Hematopoietic multipotent progenitor cell treated with erythropoietin and hydrocortisone succinate and interleukin-3 and kit ligand, for 8 days (in vitro differentiated cells): ENCODE data around the gene CDH24.

Experiments used
- DNase-seq: peaks from one replicate; pipeline ENCODE4 v3.0.0-alpha.2; 2015

The CDH24 gene, protein sequence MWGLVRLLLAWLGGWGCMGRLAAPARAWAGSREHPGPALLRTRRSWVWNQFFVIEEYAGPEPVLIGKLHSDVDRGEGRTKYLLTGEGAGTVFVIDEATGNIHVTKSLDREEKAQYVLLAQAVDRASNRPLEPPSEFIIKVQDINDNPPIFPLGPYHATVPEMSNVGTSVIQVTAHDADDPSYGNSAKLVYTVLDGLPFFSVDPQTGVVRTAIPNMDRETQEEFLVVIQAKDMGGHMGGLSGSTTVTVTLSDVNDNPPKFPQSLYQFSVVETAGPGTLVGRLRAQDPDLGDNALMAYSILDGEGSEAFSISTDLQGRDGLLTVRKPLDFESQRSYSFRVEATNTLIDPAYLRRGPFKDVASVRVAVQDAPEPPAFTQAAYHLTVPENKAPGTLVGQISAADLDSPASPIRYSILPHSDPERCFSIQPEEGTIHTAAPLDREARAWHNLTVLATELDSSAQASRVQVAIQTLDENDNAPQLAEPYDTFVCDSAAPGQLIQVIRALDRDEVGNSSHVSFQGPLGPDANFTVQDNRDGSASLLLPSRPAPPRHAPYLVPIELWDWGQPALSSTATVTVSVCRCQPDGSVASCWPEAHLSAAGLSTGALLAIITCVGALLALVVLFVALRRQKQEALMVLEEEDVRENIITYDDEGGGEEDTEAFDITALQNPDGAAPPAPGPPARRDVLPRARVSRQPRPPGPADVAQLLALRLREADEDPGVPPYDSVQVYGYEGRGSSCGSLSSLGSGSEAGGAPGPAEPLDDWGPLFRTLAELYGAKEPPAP

DNA sequence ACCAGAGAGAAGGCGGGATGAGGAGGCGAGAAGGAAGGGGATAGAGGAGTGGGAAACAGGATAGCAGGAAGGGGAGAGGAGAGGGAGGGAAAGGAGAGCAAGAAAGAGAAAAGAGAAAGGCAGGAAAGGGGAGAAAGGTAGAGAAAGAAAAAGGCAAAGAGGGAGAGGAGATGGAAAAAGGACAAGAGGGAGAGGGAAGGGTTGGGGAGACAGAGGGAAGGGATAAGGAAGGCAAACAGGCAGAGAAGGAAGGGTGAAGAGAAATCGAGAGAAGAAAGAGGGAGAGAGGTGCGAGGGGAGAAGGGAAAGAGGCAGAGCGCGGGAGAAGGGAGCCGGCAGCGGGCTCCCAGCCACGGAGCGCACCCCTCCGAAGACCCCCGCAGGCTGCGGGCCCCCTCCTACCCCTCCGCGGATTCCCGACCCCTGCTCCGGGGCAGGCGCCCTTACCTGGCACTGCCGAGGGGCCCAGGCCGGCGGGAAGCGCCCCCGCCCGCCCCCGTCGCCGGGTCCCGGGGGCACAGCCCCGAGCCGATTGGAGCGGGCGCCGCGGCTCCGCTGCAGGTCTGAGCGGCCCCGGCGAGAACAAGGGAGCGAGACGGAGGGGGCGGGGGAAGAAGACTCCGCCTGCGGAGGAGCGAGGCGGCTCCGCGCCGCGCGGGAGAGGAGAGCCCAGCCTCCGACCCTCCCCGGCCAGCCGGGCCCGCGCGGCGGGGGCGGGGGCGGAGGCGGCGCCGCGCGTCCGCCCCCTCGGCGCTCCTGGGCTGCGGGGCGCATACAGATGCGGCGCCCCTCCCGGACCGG, at the start of gene CDH24:
CDH24 (minus strand) TSS at position 565 of the 801 bp plus-strand sequence. CDS start 1,787 bp downstream, outside the sequence.
- peak; percentile 71 for DNase-seq

DNA sequence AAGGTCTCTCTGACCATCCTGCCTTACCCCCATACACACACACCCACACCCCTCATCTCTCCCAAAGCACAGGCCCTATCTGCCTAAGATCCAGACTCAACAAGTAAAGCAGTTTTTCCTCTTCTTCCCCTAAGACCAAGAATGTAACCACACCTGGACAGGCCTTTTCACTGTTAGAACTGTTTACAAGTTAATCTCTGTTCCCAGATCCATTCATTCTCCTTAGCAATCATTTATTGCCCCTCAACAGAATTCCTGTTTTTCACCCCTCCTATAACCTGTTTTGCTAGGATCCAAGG, 49.4 kb upstream of the CDH24 start:
- no peak for DNase-seq

DNA sequence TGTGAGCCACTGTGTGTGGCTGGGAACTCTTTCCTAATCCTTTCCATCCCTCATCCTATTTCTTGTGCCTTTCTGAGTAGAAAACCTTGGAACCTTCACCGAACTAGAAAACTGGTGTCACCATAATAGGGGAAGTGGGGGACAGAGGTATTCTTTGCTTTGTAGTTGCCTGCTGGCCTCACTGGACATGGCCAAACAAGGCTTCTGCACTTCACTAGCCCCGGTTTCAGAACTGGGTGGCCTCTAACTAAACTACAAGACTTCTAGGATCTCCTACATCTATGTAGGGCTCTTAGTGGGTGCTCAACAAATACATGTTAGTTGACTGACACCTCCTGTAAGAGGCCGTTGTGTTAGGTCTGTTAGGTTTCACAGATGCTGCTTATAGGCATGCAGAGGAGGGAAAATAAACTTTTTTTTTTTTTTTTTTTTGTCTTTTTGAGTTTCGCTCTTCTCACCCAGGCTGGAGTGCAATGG, 48.1 kb upstream of the CDH24 start:
- DNase-seq, result no peak

DNA sequence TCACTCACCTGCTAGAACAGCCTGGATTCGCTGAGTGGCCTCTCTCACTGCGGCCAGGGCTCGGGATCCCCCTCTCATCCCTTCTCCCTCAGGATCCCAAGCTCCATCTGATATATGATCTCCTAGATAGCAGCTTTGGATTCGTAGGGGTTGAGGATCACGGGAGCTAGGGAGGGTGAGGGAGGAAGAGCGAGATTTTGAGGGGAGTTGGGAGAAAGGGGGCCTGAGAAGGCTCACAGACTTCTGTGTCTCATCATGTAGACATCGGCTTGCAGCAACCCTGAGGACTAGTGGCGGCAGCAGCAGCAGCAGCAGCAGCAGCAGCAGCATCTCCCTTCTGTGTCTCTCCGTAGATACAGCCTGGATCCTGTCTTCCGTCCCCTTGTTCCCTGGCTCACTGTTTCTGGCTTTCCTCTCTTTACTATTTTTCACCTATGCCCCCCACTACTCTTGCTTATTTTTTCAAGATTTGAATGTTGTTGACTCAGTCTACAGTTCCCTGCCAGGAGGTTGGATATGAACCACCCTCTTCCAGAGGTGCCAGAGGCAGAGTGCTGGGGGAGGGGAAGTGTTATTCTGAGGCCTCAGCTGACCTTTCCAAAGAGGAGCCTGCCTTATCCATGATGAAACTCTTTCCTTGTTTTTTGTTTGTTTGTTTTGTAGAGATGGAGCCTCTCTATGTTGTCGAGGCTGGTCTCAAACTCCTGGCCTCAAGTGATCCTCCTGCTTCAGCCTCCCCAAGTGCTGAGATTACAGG, 47.4 kb upstream of the CDH24 start, which contains the start of gene CIROP:
CIROP (minus strand) TSS at position 399 of the 757 bp plus-strand sequence; CDS start at position 330, 69 bp downstream.
- no peak for DNase-seq

DNA sequence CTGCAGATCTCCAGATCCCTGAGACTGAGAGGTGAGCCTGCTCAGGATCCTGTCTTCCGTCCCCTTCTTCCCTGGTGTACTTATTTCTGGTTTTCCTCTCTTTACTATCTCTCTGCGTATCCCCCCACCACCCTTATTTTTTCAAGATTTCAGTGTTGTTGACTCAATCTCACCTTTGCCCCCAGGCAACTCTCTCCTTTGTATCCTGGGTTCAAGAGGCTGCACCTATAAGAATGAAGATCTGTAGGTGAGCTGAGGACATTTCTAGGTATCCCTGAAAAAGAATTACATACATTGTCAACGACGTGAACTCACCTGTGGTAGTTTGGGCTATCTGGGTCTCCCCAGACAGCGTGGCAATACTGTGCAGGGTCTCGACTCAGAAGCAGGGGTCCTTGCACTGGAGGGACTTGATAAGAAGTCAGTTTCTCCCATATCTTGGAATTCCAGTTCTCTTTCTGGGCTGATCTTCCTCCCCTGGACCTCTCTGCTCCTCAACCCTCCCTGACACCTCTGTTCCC, 46.8 kb upstream of the CDH24 start:
- DNase-seq, result no peak

DNA sequence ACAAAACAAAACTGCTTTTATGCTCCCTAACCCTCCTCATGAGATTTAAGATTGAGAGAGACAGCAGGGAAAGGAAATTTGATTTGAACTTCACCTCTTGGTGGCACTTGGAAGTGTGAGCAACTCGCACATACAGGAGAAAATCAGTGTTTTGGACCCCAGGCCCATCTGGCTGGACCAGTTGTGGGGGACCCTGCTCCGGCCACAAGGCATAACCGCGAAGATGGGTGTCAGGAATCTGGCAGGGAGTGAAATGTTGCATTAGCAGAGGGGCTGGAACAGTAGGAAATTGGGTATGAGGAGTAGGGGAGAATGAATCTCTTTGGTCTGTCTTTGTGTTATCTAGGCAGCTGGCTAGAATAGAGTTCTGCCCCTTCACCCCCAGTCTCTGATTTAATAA, 46.3 kb upstream of the CDH24 start:
- DNase-seq, result no peak

DNA sequence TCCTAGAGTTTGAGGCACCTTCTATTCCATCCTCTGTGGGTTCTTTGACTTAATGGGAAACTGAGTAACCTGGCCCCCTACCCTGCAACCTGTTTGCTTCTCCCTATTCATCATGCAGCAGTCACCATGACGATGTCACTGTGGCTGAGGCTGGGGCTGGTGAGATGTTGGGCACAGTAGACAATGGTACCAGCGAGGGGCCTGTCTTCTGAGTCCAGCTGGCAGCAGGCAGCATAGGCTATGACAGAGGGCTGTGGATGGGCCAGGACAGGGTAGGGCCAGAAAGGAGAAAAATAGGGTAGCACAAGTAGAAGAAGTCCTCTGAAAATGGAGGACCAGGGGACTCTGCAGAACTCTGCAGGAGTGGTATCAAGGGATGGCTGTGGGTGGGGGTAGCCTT, 45.5 kb upstream of the CDH24 start:
- DNase-seq, result no peak

DNA sequence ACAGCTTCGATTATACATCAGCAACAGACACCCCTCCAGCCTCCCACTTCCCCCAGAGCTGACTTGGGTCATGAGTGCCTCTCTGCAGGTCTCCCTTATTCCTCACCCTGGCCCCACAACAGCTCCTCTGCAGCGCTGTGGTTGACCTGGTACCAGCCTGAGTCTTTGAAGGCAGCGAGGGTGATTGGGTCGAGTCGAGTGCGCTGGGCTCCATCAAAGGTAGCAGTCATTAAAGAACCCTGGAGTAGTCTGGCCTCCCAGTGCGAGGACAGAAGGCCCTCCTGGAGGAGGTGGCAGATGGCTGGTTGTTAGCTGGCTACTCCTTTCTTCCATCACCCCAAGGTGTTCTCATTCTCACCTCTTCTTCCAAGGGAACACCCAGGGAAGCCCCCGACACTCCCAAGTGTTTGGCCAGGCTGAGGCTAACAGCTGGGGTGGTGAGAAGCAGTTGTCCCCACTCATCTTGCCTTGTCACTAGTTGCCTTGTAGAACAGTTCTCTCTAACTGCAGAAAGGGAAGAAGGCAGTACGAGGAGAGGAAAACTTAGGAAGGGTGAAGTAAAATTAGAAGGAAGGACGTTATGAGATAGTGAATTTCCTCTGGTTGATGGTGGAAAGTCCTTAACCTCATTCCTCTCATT, 44.8 kb upstream of the CDH24 start:
- DNase-seq, result no peak

DNA sequence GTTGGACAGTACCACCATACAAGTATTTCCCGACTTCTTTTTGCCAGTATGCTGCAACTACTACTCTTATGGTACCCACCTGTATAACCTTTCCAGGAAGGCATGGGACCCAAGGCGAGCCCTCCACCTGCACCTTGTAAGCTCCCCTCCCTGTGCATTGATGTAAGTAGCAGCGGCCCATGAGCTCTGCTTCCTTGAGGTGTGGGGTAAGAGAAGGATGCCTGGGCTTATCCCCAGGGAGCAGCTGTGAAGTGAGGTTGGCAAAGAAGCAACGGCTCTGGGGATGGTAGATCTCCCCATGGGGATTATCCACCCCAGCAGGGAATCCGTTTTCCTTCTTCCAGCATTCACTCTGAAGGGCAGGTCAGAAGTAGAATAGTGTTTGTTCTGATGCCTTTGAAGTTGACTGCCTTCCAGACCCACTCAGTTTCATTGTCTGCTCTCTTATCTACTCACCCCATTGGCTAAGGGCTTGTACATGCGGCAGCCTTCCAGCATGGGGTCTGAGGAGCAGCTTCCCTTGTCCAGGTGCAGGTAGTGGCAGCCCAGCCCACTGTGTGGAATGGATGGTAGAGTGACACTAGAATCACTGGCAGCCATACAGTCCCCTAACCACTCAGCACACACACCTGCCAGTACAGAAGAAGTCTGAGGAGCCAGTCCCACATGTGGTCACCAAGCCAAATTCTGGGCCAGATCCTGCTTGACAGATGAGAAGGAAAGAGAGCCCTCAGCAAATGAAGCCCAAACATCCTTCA, 44.1 kb upstream of the CDH24 start:
- DNase-seq, result no peak

DNA sequence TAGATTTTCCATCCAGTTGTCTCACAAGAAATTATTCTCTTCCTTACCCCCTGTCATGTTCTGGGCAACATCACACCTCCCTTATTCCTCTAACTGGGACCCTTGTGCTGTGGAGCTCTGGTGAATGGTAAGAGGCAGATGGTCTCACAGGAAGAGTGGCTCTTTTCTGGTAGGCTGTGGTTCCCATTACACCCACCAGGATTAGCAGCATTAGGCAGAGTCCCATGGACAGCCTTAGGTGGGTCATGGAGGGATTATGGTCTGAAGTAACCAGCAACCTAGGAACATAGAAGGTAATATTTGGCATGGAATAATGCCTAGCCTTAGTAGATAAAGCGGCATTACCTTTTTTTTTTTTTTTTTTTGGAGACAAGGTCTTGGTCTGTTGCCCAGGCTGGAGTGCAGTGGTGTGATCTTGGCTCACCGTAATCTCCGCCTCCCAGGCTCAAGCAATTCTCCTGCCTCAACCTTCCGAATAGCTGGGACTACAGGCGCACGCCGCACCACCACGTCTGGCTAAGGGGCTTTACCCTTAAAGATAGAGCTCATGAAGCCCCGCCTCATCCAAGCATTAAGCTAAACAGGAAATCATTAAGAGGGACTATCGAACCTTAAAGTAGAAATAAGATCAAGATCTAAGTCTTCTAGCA, 42.0 kb upstream of the CDH24 start:
- peak; percentile 57 for DNase-seq

DNA sequence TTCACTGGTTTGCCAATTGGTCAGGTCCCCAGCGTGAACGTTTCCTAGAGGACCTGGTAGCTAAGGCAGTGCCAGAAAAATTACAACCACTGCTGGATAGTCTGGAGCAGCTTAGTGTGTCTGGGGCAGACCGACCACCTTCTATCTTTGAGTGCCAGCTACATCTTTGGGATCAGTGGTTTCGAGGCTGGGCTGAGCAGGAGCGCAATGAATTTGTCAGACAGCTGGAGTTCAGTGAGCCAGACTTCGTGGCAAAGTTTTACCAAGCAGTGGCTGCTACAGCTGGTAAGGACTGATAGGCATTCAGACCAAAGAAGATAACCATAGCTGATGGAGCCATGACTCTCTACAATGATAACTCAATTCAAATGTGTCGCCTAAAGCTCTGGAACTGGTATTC, 40.5 kb upstream of the CDH24 start:
- DNase-seq, result peak; percentile 96

DNA sequence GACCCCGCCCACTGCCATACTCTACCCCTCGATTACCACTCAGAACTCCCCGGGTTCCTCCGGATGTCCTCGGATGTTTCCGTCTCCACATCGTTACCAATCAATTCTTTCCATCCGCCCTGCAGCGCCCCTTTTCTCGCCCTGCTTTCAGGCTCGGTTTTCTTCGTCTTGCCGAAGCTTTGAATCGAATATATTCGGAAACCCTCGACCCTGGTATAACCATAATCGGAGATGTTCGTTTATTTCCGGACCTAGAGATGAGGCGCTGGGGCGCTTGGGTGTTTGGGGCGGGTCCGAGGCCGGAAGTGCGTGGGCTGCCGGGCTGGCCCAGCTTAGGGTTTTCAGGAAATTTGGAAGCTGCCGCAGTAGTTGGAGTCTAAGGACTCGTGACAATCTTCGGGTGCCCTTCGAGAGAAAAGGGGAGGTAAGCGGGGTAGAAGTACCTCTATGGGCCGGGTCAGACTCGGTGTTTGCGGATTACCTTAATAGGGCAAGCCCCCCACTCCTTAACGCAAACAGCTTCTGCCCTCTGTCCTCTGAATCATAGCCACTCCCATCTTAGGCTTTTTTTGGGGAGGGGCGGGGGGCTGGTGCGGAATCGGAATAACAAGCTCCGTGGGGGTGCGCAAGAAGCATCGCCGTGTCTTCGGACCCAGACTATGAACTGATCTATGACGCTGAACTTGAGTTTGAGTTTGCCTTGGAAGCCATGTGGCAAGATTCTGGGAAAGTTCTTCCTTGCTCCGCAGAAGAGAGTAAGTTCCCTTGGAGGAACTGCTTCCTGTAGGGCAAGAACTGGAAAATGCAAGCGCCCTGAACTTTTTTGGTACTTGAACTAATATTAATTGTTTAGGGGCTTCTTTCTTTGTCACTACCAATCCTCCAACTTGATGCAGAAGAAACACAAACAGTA, 38.1 kb upstream of the CDH24 start, which contains the start of gene C14orf119:
C14orf119 (plus strand) TSS at position 310 of the 913 bp plus-strand sequence. CDS start 2,154 bp downstream, outside the sequence.
- peak; percentile 100 for DNase-seq

DNA sequence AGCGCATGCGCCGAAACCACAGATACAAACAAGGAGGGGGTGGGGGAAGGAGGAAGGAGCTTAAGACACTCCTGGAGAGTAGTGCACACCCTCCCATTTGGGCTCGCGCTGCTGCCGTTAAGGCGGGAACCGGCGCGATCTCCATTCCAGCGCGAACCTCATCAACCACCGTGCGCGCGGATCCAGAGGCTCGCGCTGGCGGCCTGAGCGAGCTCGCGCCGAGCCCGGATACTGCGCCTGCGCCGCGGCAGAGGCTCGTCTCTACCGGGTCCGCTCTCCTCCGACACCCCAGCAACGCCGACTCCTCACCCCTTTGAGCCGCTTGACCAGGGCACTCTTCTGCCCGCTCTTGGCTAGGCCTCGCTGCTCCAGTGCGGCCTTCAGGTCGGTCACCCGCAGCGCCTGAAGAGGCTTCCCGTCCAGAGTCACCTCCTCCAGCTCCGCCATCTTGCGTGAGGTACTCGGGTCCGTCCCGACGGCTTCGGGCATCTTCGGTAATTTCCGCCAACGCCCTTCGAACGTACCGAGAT, 37.4 kb upstream of the CDH24 start, which contains the start of gene ACIN1:
ACIN1 (minus strand) TSS at position 471 of the 530 bp plus-strand sequence; CDS start at position 447, 24 bp downstream.
- DNase-seq, result peak; percentile 90

DNA sequence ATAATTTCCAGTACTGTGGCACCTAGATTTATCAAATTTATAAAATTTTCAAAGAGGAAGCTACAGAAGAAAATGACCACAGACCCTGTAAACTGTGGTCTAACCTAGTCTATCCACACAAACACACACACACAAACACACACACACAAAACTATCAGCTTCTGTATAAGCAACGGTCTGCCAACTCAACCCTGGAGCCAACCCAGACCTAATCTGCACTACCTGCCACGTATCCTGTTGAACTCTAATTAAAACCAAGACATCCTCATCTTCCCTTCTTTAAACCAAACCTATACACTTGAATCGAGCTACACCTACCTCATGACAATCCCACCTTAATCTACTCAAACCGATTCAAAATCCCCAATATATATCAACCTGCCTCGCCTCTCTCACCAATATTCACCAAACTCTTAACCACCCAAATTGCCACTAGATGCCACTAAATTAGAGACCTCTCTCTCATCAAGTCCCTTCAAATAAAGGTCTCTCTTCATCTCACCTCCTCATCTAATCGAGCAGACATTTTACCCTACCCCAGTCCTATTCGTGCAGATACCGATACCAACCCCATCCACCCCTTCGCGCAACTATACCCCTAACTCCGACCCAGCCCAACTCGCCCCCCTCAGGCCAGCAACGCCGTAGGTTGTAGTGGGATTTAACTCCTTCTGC, 36.8 kb upstream of the CDH24 start:
- no peak for DNase-seq

DNA sequence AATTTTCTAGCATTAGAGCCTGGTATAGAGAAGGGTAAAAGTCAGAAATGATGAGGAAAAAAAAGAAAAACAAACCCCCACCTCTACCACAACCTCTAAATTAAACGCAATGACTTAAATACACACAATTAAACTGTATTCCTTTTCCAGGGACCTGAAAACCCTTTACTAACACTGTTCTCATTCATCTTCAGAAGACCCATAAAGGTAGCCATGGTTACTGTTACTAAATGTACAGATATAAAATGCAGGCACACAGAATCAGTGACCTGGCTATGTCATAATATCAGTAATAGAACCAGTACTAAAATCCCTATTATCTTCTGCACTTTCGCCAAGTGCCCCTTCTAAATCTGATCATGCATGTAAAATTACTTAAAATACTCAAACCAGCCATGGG, 36.2 kb upstream of the CDH24 start:
- no peak for DNase-seq

DNA sequence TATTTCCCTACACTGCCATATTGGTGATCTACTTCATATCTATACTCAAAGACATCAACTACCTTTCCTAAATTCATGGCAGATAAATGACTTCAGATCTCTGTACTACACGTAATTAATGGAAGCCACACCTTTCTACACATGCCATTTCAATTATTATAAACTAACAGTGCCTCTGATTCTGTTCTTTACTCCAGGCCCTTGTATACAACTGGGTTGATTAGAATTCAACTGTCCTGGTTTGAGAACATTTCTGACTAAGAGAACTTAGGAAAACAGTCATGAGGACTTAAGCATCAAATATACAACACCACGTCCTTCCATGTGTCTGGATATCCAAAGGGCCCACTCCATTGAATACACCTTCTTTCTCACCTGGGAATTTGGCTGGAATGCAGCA, 35.8 kb upstream of the CDH24 start:
- DNase-seq, result no peak

DNA sequence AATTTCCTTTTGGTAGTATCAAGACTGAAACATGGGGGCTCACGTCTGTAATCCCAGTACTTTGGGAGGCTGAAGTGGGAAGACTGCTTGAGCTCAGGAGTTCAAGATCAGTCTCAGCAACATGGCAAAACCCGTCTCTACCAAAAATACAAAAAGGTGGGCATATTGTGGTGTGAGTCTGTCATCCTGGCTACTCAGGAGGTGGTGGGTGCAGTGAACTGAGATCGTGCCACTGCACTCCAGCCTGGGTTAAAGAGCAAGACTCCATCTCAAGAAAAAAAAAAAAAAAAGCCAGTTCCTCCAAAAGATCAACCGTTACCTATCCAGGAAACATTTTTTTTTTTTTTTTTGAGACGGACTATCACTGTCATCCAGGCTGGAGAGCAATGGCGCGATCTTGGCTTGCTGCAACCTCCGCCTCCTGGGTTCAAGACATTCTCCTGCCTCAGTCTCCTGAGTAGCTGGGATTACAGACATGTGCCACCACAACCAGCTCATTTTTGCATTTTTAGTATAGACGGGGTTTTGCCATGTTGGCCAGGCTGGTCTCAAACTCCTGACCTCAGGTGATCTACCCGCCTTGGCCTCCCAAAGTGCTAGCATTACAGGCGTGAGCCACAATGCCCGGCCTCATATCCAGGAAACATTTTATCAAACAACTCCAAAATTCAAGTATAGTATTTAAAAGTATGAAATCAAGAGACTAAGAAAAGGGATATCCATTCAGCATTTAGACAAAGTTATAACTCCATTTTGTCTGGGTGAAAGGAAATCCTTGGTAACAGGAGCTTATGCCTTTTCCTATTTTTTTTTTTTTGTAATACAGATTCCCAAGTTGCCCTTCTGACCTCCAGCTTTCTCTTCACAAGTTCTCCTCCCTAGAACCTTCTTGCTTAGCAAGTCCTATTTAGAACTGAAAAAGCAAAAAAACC, 34.2 kb upstream of the CDH24 start:
- DNase-seq, result no peak
